GM19193 (cell line): ENCODE measurements around the gene AGPAT2.
A peak's percentile ranks its signal among the peaks of the same experiment; 100 is the strongest.

Source experiments
- POLR2A ChIP-seq: IDR thresholded peaks from 4 replicates; pipeline ENCODE4 v1.6.1; 2011; ENCODE audit not compliant: insufficient read depth, insufficient read length; ENCODE audit errors: extremely low read depth

Gene AGPAT2

DNA sequence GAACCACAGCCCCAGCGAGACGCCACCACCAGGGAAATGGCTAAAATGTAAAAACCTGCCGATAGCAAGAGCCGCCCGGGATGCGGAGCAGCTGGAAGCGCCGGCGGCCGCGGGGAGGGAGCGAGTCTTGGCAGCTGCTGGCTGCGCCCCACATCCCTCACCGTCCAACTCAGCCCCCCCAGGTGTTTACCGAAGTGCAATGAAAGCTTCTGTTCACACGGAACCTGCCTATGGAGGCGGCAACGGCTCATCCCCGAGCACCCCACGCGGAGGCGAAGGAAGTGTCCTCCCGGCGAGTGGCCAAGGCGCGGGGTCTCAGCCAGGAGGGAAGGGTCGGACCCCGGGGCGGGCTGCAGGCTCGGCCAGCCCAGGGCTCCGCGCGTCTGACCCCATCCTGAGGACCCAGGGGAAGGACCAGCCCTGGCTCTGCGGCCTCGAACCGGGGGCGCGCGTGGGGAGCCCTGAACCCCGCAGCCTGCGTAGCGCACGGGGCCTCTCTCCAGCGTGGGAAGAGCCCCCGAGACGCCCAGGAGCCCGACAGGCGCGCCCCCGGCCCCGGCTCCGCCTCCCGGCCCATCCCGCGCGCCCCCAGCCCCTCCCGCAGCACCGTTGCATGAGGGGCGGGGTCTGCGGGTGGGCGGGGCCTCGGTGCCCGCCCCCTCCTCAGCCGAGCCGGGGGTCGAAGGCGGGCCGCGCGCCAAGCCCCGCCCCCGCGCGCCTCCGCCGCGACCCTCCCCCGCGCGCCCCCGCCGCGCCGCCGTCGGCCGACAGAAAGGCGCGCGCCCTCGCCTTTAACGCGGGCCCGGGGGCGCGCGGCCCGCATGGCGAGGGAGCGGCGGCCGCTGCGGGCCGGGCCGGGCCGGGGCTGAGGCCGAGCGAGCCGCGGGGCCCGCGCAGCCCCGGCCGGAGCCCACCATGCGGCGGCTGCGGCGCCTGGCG lies 24.8 kb upstream of the AGPAT2 start, which contains the start of gene DIPK1B:
Gene DIPK1B (plus strand): TSS at position 822 of the 939 bp plus-strand sequence. CDS start 94 bp downstream, at position 916.
- no peak for TF ChIP-seq POLR2A

GRCh38 chr9:136710543-136710942 lies 23.3 kb upstream of the AGPAT2 start:
- no peak for TF ChIP-seq POLR2A

DNA sequence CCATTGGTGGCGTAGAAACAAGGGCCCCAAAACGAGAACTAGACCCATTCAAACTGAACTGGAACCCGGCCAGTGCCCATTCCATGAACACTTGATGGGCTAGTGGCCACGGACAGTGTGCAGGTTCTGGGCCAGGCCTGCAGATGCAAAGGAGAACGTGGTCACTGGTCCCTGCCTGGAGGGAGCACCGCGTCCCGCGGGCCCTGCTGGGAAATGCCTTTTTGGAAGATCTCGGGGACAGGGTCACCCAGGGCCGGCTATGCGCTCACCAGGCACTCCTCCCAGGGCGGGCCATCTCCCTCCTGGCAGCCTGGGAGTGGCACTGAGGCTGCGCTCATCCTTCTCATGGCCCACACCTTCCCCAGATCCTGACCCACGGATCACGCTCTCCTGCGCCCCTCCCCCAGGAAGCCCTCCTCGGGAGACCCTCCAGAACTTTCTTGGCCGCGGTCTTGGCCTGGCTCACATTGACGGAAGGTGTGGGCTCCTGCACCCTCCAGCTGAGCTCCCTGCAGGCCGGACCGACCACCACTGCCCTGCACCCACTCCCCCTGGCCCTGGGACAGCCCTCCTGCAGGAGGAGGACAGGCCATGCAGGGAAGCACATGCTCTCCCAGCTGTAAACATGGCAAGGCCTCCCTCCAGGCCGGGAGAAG lies 22.3 kb upstream of the AGPAT2 start:
- TF ChIP-seq POLR2A: no peak

DNA sequence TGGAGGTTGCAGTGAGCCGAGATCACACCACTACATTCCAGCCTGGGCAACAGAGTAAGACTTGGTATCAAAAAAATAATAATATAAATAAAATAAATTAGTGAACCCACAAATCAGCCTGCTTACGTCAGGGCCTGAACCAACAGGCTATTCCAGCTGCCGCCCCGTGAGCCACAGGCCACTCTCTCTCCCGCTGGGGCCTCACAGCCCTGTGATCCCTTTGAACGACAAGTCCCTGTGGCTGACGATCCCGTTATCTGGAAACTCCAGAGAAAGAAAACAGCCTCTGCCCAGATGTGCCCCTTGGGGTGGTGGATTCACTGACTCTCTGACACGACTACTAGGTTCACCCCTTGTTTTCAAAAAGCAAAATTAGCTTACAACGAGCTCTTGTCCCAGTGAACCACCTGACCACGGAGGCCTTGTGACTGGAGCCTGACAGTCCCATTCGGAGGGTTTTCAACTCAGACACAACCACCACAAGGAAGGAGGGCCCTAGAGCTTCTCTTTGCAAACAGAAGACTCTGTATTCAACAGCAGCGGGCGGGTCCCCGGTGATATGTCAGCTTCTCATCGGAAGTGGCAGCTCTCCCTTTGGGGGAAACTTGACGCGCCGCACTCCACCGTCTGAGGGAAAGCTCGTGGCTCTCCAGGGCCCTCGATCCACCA lies 20.7 kb upstream of the AGPAT2 start:
- TF ChIP-seq POLR2A: no peak

GRCh38 chr9:136707011-136707410 lies 19.8 kb upstream of the AGPAT2 start:
- TF ChIP-seq POLR2A: no peak

DNA sequence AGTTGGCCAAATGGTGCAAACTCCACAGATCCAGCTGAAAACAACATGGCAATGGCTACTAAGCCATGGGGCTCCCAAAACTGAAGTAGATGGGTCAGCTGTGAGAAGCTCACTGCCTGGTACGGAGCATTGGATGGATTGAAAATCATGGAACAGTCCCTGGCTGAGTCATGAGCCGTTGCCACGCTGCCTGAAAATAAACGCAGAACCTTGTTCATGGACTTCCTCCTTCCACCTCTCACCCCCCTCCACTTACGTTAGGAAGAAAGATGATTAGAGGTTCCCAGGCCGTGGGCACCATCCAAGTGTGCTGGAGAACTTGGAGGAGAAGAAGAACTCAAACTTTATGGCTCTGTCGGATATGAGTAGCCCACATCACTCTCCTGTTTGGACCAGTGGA lies 18.3 kb upstream of the AGPAT2 start:
- no peak for TF ChIP-seq POLR2A

DNA sequence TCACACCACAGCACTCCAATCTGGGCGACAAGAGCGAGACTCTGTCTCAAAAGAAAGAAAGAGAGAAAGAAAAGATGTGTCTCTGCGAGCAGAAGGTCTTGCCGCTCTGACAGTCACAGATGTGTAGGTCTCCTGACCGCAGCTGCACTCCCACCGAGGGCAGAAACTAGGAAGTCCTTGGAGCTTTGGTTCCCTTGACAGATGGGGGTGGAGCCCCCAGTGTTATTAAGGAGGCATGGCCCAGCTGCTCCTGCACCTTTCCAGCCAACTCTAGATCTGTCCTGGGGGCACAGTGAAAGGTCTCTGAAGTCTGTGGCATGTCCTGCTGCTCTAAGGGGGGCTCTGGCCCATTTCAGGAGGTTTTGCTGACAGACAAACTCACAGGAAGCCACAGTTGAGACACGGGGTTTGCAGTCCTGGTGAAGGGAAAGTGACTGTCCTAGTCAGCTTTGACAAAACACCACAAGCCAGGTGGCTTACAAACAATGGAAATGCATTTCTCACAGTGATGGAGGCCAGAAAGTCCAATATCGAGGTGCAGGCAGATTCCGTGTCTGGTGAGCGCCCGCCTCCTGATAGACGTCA lies 16.1 kb upstream of the AGPAT2 start:
- TF ChIP-seq POLR2A: no peak

DNA sequence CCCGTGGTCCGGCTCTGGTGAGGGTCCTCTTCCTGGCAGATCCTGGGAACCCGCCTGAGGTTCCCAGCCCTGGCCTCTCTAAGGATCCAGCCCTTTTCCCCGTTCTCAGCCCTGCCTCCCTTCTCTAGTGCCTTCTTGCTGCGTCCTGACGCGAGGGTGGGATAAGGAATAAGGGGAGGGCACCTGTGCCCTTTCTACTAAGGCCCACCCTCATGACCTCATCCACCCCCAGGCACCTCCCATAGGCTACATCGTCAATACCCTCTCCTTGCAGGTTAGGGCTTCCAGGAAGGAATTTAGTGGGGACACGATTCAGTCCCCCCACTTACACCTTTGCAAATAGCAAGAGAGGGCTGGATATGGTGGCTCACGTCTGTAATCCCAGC lies 14.4 kb upstream of the AGPAT2 start:
- TF ChIP-seq POLR2A: no peak

DNA sequence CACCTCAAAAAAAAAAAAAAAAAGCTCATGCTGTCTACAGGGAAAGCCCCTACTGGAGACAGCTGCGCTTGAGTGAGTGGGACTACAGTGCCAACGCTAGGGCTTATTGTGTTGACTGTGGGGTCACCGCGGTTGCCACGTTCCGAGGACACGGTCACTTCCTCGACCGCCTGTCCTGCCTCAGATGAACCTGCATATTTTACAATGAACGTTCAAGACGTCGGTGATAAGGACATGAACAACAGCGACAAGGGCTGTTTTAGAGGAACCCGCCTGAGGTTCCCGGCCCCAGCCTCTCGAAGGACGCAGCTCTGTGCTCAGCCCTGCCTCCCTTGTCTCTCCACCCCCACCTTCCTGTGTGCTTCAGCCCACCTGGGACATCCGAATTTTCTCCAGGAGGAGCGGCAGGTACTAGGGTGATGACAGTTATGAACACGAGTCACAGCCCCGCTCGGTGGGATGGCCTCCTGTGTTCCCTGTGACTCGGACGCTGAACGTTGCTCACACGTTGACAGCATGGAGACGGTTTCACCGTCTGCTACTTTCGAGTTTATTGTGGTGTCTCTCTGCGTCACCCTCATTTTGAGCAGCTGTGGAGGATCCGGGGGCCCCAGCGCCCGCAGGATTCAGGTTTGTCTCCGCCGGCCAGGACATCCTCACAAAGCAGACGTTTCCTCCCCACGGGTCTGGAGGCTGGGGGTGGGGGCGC lies 13.9 kb upstream of the AGPAT2 start:
- peak; percentile 41 for TF ChIP-seq POLR2A

GRCh38 chr9:136700304-136700703 lies 13.0 kb upstream of the AGPAT2 start:
- TF ChIP-seq POLR2A: no peak

DNA sequence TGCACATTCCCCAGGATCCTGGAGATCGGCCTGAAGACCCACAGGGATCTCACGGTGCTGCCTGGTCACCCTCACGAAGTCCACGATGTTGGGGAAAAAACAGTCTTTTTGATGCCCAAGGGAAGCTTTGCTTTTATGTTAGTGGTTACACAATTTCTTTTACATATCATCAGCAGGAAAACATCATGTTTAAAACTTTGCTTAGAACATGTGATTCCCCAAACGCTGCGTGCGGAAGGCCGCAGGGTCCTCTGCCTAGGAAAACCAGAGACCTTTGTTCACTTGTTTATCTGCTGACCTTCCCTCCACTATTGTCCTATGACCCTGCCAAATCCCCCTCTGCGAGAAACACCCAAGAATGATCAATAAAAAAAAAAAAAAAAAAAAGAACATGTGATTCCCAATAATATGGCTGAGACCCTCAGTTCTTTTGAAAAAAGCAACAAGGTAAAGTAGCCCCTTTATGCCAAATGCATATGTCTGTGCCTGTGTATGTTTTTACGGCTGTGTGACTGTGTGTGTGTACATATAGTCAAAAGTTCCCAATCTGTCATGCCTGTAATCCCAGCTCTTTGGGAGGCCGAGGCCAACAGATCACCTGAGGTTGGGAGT lies 11.5 kb upstream of the AGPAT2 start:
- TF ChIP-seq POLR2A: no peak

- TF ChIP-seq POLR2A: no peak
Observed at GRCh38 chr9:136697821-136698526, 10.7 kb upstream of the AGPAT2 start.

DNA sequence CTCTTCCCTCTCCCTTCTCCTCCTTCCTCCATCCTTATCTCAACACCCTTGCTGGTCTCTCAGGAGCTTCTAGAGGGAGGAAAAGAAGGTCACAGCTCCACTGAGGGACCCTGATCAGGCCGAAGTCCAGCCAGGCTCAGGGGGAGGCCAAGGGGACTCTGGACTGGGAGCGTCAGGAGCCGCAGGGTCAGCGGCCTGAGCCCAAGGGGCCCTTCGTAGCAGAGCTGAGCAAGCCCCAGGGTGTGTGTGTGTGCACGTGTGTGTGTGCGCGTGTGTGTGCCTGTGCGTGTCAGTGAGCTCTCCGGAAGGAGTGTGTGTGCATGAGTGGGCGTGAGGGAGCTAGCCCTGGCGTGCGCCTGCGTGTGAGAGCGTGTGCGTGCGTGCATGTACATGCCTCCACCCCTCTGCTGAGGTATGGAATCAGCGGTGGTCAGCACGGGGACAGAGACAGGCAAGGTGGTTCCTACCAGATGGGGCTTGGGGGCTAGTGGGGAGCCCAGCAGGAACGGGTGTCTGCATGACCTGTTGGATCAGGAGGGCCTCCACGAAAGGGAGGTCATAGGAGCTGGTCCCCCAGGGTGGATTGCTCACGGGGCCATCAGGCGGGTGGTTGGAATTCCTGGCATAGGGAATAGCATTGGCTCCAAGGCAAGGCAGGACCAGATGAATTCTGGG lies 10.0 kb upstream of the AGPAT2 start:
- no peak for TF ChIP-seq POLR2A
